ENCODE results near the gene ABCD4. TPM values are rescaled to one million over a fixed set of nuclear protein-coding genes. Genes with fewer than 3 reads are reported as not detected.
"Not testable (repeated sequence)": the region's sequence is repeated elsewhere in the genome, so short reads cannot be mapped to it uniquely, and the experiment has no call there.

The ABCD4 gene
- polyA plus RNA-seq, 1 donor (not counting 4 experiments of a cell fraction or from before 2014, with no cell fraction given): 12.9 TPM

DNA sequence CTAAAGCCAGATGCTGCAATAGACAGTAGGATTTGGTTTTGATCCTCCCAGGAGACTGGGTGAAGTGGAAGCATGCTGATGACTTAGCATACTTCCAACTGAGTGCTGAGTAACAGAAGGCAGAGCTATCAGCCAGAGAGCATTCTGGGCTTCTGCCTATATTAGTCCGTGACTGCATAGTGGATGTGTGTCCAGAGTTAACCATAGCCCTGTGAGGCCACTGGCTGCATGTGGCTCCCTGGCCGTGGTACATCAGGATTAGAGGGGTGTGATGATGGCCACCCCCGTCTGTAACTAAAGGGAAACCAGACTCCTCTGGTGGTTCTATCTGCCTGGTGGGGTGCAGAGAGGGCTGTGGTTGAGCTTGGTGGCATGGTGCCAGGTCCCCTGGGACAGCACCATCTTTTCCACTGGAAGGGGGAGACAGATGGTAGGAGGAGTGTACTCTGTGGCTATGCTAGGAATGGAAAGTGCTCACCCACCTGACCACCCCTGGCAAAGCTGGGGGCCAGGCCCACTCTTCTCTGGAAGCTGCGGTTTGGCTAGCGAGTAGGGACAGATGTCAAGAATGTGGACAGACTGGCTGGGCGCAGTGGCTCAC, 27.4 kb downstream of the ABCD4 start:
- H3K36me3 ChIP-seq (ENCODE audit: control insufficient read depth in 2 of 2, extremely low read depth in 1 of 2, insufficient read depth in 2 of 2, low read length in 2 of 2): no peaks in the 10 kb centered on the region
- no peak overlapping the region for H2AFZ ChIP-seq (ENCODE audit: control insufficient read depth, low read length)
- dilution Hi-C loops (cut with MboI; ENCODE audit: extremely low pct_ligation_motif_present, low sequenced_read_pairs): no loop called here
- H3K4me3 ChIP-seq (ENCODE audit: control insufficient read depth in 2 of 3, extremely low read depth in 1 of 3, insufficient read depth in 2 of 3, low read depth in 1 of 3, low read length in 3 of 3): no peak overlapping the region
- H3K4me1 ChIP-seq (ENCODE audit: control insufficient read depth, extremely low read depth, insufficient read depth, low read length): peaks cover 17% of the 10 kb centered on the region
- FAIRE-seq: peak; percentile 55
- H3K79me2 ChIP-seq (ENCODE audit: control insufficient read depth, insufficient read depth, low read length): no peaks in the 10 kb centered on the region
- peaks cover 6% of the 10 kb centered on the region for H3K27me3 ChIP-seq (ENCODE audit: control insufficient read depth, extremely low read depth, insufficient read depth, low read length)
- H3K9me3 ChIP-seq (ENCODE audit: control insufficient read depth, low read depth, low read length): no peaks in the 10 kb centered on the region
- H3K9me1 ChIP-seq (ENCODE audit: control insufficient read depth, extremely low read depth, insufficient read depth, low read length): no peaks in the 10 kb centered on the region
- peak overlapping the region; percentile 20 for H3K4me2 ChIP-seq (ENCODE audit: control insufficient read depth, extremely low read depth, insufficient read depth, low read depth, low read length)
- no peaks in the 10 kb centered on the region for H4K20me1 ChIP-seq (ENCODE audit: control insufficient read depth, extremely low read depth, insufficient read depth, low read length)
- H3K27ac ChIP-seq (ENCODE audit: control insufficient read depth, insufficient read depth, low read length): peak overlapping the region; percentile 0
- H3K9ac ChIP-seq (ENCODE audit: control insufficient read depth, extremely low read depth, insufficient read depth, low read length): no peak overlapping the region
- DNase-seq (ENCODE audit: low read depth, low spot score): peak; percentile 46
- TF ChIP-seq, protein P1, sequence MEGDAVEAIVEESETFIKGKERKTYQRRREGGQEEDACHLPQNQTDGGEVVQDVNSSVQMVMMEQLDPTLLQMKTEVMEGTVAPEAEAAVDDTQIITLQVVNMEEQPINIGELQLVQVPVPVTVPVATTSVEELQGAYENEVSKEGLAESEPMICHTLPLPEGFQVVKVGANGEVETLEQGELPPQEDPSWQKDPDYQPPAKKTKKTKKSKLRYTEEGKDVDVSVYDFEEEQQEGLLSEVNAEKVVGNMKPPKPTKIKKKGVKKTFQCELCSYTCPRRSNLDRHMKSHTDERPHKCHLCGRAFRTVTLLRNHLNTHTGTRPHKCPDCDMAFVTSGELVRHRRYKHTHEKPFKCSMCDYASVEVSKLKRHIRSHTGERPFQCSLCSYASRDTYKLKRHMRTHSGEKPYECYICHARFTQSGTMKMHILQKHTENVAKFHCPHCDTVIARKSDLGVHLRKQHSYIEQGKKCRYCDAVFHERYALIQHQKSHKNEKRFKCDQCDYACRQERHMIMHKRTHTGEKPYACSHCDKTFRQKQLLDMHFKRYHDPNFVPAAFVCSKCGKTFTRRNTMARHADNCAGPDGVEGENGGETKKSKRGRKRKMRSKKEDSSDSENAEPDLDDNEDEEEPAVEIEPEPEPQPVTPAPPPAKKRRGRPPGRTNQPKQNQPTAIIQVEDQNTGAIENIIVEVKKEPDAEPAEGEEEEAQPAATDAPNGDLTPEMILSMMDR (optimal IDR thresholded peaks at IDR 0.05 in 1 of 3, IDR thresholded peaks at IDR 0.05 in 1 of 3, conservative IDR thresholded peaks at IDR 0.05 in 1 of 3; ENCODE audit: extremely low read depth in 1 of 3, insufficient read depth in 2 of 3, low read length in 3 of 3): no peak
- no peak for TF ChIP-seq EZH2 (IDR thresholded peaks at IDR 0.05; ENCODE audit: low read length)

GRCh38 chr14:74271365-74271764, 31.4 kb downstream of the ABCD4 start:
- peaks cover 20% of the 10 kb centered on the region for H3K4me1 ChIP-seq (ENCODE audit: control insufficient read depth, extremely low read depth, insufficient read depth, low read length)
- H3K79me2 ChIP-seq (ENCODE audit: control insufficient read depth, insufficient read depth, low read length): no peaks in the 10 kb centered on the region
- no peaks in the 10 kb centered on the region for H3K27me3 ChIP-seq (ENCODE audit: control insufficient read depth, extremely low read depth, insufficient read depth, low read length)
- no peaks in the 10 kb centered on the region for H3K36me3 ChIP-seq (ENCODE audit: control insufficient read depth in 2 of 2, extremely low read depth in 1 of 2, insufficient read depth in 2 of 2, low read length in 2 of 2)
- no peak overlapping the region for H3K4me2 ChIP-seq (ENCODE audit: control insufficient read depth, extremely low read depth, insufficient read depth, low read depth, low read length)
- no peak overlapping the region for H3K9ac ChIP-seq (ENCODE audit: control insufficient read depth, extremely low read depth, insufficient read depth, low read length)
- no peak overlapping the region for H2AFZ ChIP-seq (ENCODE audit: control insufficient read depth, low read length)
- H3K4me3 ChIP-seq (ENCODE audit: control insufficient read depth in 2 of 3, extremely low read depth in 1 of 3, insufficient read depth in 2 of 3, low read depth in 1 of 3, low read length in 3 of 3): no peak overlapping the region
- FAIRE-seq: no peak
- no peak for TF ChIP-seq EZH2 (IDR thresholded peaks at IDR 0.05; ENCODE audit: low read length)
- TF ChIP-seq, protein P1 (optimal IDR thresholded peaks at IDR 0.05 in 1 of 3, IDR thresholded peaks at IDR 0.05 in 1 of 3, conservative IDR thresholded peaks at IDR 0.05 in 1 of 3; ENCODE audit: extremely low read depth in 1 of 3, insufficient read depth in 2 of 3, low read length in 3 of 3): no peak
- no peak overlapping the region for H3K27ac ChIP-seq (ENCODE audit: control insufficient read depth, insufficient read depth, low read length)
- no peaks in the 10 kb centered on the region for H4K20me1 ChIP-seq (ENCODE audit: control insufficient read depth, extremely low read depth, insufficient read depth, low read length)
- dilution Hi-C loops (cut with MboI; ENCODE audit: extremely low pct_ligation_motif_present, low sequenced_read_pairs): no loop called here
- no peak for DNase-seq (ENCODE audit: low read depth, low spot score)
- H3K9me1 ChIP-seq (ENCODE audit: control insufficient read depth, extremely low read depth, insufficient read depth, low read length): no peaks in the 10 kb centered on the region
- no peaks in the 10 kb centered on the region for H3K9me3 ChIP-seq (ENCODE audit: control insufficient read depth, low read depth, low read length)

DNA sequence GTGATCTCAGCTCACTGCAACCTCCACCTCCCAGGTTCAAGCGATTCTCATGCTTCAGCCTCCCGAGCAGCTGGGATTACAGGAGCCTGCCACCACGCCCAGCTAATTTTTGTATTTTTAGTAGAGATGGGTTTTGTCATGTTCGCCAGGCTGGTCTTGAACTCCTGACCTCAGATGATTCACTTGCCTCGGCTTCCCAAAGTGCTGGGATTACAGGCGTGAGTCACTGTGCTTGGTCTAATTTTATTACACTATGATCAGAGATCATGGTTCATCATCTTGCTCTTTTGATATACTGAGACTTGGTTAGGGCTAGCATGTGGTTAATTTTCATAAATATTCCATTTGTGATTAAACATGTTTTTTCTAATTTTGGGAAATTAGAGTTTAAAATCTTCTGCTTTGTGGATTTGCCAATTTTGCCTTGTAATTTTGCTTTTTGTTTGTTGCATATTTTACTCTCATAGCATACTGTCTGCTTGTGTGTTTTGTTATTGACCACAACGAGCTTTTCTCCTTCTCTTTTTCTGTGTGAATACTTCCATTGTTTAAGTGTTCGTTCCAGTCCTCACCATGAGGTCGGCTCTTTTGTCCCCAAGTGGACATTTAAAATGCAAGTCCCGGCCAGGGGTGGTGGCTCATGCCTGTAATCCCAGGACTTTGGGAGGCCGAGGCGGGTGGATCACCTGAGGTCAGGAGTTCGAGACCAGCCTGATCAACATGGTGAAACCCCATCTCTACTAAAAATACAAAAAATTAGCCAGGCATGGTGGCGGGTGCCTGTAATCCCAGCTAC, 32.2 kb downstream of the ABCD4 start:
- H3K9ac ChIP-seq (ENCODE audit: control insufficient read depth, extremely low read depth, insufficient read depth, low read length); H3K4me3 ChIP-seq (ENCODE audit: control insufficient read depth in 2 of 3, extremely low read depth in 1 of 3, insufficient read depth in 2 of 3, low read depth in 1 of 3, low read length in 3 of 3); H3K27me3 ChIP-seq (ENCODE audit: control insufficient read depth, extremely low read depth, insufficient read depth, low read length); H3K9me1 ChIP-seq (ENCODE audit: control insufficient read depth, extremely low read depth, insufficient read depth, low read length); H3K27ac ChIP-seq (ENCODE audit: control insufficient read depth, insufficient read depth, low read length); H3K36me3 ChIP-seq (ENCODE audit: control insufficient read depth in 2 of 2, extremely low read depth in 1 of 2, insufficient read depth in 2 of 2, low read length in 2 of 2); H3K9me3 ChIP-seq (ENCODE audit: control insufficient read depth, low read depth, low read length); H4K20me1 ChIP-seq (ENCODE audit: control insufficient read depth, extremely low read depth, insufficient read depth, low read length); FAIRE-seq; H3K4me2 ChIP-seq (ENCODE audit: control insufficient read depth, extremely low read depth, insufficient read depth, low read depth, low read length); H3K79me2 ChIP-seq (ENCODE audit: control insufficient read depth, insufficient read depth, low read length); H2AFZ ChIP-seq (ENCODE audit: control insufficient read depth, low read length); dilution Hi-C loops (cut with MboI; ENCODE audit: extremely low pct_ligation_motif_present, low sequenced_read_pairs): not testable (repeated sequence)
- H3K4me1 ChIP-seq (ENCODE audit: control insufficient read depth, extremely low read depth, insufficient read depth, low read length): peaks cover 15% of the 10 kb centered on the region
- DNase-seq (ENCODE audit: low read depth, low spot score): peak; percentile 25
